GM10847 (cell line): ENCODE data around the gene MYMX.

Experiments
- POLR2A ChIP-seq: IDR thresholded peaks from 2 replicates; pipeline ENCODE4 v1.6.1; 2011; ENCODE audit not compliant: insufficient read length; ENCODE audit errors: extremely low read depth

MYMX gene

DNA sequence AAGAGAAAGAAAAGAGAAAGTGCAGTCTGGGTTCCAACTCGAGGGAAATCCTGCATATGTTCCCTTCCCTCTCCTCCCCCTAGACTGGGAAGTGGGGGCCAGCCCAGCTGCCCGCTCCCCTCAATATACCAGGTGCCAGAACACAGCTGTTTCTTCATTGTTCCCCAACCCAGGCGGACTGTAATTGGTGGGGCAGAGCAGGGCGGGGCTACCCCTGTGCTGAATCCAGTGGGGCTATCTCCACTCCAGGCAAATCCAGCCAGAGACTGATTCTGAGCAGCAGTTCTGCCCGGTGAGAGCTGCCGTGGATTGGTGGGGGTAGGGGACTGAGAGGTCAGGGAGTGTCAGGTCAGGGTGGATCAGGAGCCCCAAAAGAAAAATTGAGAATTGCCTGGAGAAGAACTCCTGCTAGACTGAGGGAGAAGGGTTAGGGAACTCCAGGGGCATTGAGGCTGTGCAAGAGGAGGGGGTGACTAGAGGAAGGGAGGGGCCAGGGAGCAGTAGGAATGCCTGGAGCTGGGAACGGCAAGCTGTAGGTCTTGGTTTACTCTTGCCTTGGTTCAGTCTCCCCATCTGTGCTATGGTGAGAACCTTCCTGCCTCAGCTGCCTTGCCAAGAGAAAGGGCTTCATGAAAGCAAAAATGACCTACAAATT is at the start of gene MYMX:
MYMX (plus strand) TSS at position 250 of the 655 bp plus-strand sequence. CDS start 546 bp downstream, outside the sequence.
- TF ChIP-seq POLR2A, result no peak

DNA sequence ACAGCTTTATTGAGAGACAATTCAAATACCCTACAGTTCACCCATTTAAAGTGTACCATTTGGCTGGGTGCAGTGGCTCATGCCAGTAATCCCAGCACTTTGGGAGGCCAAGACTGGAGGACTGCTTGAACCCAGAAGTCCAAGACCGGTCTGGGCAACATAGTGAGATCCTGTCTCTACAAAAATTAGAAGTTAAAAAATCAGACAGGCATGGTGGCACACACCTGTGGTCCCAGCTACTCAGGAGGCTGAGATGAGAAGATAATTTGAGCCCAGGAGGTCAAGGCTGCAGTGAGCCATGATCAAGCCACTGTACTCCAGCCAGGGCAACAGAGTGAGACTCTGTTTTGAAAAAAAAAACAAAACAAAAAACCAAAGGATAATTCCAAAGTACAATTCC is 49.2 kb upstream of the MYMX start:
- TF ChIP-seq POLR2A, result no peak

DNA sequence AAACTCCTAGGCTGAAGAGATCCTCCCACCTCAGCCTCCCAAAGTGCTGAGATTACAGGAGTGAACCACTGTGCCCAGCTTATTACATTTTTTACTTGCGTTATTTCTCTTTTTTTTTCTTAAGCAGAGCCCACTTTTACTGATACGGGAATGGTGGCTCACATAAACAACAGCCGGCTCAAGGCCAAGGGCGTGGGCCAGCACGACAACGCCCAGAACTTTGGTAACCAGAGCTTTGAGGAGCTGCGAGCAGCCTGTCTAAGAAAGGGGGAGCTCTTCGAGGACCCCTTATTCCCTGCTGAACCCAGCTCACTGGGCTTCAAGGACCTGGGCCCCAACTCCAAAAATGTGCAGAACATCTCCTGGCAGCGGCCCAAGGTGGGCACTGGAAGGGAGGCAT is 47.6 kb upstream of the MYMX start:
- TF ChIP-seq POLR2A, result no peak

DNA sequence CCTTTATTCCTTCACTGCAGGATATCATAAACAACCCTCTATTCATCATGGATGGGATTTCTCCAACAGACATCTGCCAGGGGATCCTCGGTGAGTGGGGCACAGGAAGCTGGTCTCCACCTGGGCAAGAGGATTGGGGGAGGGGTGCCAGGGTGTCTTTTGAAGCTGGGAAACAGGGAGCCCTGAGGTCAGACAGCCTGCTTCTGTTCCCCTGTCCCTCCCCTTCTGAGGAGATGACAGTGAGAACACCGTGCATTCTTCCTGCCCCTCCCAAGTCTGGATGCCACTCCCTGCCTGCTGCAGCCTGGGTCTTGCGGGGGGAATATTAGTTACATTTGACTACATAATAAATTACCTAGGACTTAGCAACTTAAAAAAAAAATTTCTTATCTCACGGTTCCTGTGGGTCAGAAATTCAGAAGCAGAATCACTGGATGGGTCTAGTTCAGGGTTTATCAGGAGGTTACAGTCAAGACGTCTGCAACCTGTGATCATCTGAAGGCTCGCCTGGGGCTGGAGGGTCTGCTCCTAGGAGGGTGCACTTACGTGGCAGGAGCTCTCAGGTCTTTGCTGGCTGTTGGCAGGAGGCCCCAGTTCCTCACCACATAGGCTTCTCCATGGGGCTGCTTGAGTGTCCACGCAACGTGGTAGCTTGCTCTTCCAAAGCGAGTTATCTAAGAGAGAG is 46.7 kb upstream of the MYMX start:
- TF ChIP-seq POLR2A, result no peak

GRCh38 chr6:44171899-44172546 is 44.7 kb upstream of the MYMX start:
- no peak for TF ChIP-seq POLR2A

DNA sequence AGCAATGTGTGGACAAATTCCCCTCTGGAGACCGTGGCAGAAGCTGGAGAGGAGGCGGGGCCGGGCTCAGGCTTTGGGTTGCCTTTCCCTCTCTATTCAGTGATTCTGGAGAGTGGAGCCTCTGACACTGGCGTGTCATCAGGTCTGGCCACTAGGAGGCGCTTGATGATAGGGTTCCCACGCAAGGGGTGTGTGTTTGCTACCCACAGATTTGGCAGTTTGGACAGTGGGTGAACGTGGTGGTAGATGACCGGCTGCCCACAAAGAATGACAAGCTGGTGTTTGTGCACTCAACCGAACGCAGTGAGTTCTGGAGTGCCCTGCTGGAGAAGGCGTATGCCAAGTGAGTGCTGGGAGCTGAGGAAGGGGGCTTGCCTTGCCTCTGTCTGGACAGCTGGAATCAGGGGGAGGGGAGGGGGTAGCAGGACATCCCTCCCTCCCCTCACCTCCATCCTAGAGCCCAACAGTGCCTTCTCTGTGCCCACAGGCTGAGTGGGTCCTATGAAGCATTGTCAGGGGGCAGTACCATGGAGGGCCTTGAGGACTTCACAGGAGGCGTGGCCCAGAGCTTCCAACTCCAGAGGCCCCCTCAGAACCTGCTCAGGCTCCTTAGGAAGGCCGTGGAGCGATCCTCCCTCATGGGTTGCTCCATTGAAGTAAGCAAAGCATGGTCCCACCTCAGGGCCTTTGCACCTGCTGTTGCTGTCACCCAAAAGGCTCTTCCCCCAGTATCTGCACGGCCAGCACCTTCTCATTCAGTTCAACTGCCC is 43.8 kb upstream of the MYMX start:
- TF ChIP-seq POLR2A, result no peak

DNA sequence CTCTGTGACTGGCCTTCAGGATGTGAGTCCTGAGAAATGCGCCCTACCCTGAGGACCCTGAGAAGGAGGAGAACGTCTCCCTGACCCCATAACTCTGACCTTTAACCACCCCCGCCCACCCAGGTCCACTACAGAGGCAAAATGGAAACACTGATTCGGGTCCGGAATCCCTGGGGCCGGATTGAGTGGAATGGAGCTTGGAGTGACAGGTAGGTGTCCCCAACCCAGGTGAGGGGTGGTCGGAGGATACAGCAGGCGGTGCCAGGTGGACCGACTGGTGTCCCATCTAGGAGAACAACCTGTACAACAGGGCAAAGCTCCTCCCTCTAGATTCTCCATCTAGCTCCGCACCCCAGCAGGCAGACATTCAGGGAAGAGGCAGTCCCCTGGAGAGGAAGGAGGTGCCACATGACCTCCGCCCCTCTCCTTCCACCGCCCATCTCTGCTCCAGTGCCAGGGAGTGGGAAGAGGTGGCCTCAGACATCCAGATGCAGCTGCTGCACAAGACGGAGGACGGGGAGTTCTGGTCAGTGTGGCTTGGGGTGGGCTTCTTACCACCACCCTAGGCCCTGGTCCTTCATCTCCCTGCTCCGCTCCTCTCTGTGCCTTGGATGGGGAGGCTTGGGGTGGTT is 40.5 kb upstream of the MYMX start:
- TF ChIP-seq POLR2A, result no peak

GRCh38 chr6:44176762-44177509 is 39.8 kb upstream of the MYMX start:
- no peak for TF ChIP-seq POLR2A

DNA sequence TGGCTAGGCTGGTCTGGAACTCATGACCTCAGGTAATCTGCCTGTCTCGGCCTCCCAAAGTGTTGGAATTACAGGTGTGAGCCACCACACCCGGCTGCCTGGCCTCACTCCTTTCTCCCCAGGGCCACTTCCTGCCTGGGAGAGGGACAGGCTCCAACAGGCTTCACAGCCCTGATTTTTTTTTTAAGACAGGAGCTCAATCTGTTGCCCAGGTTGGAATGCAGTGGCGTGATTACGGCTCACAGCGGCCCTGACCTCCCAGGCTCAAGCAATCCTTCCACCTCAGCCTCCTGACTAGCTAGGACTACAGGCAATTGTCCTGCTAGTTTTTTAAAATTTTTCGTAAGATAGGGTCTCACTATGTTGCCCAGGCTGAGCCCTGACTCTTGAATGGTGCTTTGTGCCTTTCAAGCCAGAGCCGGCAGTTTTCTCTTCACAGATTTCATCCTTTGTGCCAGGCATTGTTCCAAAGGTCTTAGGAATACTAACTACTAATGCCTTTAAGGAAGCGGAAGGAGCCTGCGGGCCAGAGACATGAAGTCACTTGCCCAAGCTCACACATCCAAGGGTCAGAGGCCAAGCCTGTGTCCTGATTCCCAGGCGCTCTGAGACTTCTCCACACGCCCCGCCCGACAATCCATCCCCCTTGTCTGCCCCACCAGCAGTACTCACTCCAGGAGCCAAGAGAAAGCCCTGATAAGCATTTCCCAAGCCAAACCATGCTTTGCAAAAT is 38.9 kb upstream of the MYMX start:
- no peak for TF ChIP-seq POLR2A

DNA sequence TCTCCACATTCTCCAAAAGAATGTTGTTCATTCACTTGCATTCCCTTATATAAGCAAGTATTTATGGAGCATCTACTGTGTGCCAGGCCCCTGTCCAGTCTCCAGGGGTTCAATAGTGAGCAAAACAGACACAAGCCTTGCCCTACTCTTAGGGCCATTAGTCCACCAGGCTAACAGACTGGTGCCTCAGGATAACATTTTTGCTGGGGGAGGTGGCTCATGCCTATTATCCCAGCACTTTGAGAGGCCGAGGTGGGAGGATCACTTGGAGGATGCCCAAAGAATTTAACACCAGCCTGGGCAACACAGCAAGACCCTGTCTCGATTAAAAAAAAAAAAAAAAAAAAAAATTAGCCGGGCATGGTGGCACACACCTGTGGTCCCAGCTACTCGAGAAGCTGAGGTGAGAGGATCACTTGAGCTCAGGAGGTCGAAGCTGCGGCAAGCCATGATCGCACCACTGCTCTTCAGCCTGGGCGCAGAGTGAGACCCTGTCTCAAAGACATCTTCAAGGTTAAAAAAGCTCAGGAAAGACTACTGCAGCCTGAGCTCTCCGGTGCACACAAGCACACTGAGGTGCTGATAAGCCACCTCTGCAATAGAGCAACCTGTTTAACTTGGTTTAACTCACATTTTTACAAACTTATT is 38.2 kb upstream of the MYMX start:
- no peak for TF ChIP-seq POLR2A

DNA sequence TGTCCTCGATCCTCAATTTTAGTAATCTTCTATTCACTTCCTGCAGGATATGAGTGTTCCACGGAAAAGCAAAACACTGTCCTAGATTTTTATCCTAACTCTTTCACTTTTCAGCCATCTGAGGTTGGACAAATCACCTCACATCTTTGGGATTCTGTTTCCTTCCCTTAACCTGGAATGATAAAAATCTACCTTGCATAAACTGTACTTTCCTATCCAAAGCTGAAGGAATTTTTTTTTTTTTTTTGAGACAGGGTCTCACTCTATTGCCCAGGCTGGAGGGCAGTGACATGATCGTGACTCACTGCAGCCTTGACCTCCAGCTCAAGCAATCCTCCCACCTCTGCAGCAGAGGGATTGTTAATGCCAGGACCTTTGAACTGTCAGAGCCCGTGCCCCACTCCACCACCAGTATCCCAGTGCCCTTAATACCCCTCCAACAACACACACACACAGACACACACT is 37.6 kb upstream of the MYMX start:
- TF ChIP-seq POLR2A, result no peak

- TF ChIP-seq POLR2A, result no peak
These were observed 37.1 kb upstream of the MYMX start for GRCh38 chr6:44179648-44180047.

DNA sequence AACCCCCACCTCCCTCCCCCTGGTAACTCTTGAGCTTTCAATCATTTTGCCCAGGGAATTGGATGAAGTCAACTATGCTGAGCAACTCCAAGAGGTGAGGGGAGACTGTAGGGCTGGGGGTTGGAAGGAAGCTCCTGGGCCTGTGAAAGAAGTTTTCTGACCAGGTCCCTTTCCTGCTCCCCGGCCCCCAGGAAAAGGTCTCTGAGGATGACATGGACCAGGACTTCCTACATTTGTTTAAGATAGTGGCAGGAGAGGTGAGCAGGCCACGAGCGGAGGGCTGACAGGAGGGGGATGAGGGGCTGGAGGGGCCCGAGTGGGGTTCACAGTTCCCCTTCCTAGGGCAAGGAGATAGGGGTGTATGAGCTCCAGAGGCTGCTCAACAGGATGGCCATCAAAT is 36.3 kb upstream of the MYMX start:
- TF ChIP-seq POLR2A, result no peak
